GM19238 (cell line): Measurements from ENCODE around the gene KNG1.
"Not testable (repeated sequence)": the region's sequence is repeated elsewhere in the genome, so short reads cannot be mapped to it uniquely, and the experiment has no call there.

Source experiments
- DNase-seq: peaks from one replicate; pipeline ENCODE4 v3.0.0; 2011; ENCODE audit warnings: low spot score; ENCODE audit not compliant: insufficient read length

KNG1 gene

DNA sequence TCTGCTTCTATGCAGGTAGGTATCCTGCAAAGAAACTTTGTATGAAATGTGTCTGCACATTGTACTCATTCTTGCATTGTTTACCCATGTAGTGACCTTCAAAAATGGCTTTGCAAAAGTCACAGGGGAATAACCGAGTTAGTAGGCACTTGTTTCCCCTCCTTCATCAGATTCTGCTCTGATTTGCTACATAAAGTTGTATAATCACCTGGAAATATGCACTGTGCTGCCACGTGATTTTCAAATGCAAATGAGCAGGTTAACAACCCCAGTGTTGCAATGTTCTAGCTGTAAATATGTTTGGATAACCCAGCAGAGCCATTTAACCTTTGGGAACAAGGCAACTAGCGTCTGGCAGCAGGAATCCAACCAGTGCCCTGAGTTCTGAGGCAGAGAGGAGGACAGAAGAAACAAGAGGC lies at the start of gene KNG1:
KNG1 (plus strand) TSS at position 321 of the 419 bp plus-strand sequence. CDS start 184 bp downstream, outside the sequence.
- DNase-seq = no peak

DNA sequence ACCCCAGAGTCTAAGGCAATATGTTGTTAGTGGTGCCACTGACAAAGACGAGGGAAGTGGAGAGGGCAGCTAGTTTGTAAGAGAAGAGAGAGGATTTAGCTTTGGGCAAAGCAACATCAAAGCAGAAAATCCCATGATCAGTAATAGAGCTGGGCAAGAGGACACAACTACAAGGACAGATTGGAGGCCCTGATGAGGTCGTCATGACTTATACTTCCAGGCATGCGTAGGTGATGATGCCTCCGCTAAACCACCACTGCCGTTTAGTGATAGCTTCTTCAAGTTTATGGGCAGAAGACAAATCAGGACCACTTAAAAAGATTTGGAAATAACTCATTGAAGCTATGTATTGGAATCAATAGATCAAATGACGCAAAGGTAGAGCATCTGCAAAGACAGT lies 48.7 kb upstream of the KNG1 start:
- no peak for DNase-seq

DNA sequence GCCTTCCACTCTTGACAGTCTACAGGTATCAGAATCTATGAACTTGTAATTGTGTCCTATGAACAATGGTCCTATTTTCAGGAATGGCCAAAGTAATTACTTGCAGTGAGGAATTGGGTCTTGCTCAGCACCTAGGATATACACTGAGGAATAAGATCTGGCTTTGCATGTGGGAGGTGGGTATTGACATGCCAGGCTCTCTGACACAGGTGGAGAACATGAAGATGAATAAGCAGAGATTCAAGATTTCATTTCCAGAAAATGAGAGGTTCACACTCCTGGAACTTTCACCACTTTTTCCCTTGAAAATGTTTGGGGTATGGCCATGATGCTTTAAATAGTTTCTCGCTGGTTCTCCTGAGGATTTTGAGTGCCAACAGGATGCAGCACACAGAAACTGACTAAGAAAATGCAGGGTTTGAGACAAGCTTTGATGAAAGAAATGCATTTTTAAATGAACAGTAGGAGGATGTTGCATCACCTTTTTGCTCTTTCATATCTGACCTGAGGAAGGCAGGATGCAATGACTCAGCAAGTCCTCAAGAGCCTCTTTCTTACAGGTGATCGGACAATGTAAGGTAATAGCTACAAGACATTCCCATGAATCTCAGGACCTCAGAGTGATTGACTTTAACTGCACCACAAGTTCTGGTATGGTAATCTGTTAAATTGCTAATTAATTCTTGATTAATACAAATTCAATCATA lies 47.6 kb upstream of the KNG1 start:
- DNase-seq = no peak

DNA sequence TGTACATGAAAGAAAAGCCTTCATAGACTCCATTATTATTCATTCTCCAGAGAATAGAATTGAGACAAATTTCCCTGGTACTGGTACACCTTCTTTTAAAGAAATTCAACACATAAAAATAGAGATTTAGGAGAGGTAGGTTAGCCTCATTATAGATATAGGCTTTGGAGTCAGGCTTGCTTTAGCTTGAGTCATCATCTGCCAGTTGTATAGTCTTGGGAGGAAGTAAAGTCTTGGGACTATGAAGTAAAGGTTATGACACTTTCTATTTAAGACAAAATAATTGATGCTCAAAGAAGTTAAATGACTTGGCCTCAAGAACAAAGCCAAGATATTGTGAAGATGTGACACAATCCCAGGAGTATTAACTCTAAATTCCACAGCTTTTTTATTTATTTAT lies 47.0 kb upstream of the KNG1 start:
- no peak for DNase-seq

- no peak for DNase-seq
Observed at GRCh38 chr3:186671051-186671450, 46.1 kb upstream of the KNG1 start.

DNA sequence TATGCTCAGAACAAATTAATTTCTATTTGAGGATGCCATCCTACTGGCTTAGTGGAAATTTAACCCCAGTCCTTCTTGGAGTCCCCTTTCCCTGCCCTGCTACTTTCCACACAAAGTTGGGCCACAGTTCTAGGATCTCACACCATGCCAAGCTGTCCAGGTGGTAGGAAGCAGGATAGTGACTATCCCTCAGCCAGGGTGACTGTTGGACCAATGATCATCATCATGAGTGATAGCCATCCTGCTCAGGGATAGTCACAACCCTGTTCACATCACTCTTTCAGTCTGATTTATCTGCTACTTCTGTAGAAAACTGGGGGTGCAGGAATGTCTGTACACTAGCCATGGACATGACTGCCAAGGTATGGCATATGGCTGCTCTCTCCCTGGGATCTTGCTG lies 38.6 kb upstream of the KNG1 start:
- no peak for DNase-seq

DNA sequence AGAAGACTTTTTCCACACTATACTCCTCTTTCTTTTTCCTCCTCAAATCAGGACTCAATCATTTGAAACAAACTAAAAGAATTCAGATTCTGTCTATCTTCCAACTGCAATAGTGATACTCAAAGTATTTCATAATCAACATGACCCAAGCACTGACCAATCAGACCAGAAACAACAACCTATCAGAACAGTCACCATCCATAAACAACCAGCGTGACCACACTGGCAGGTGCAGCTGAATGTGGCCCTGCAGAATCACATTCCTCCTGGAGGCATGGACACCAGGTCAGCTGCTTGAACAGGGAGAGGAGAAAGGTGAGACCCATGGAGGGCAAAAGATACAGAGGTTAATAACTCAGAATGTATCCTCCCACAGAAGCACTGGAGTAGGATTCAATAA lies 38.0 kb upstream of the KNG1 start:
- no peak for DNase-seq

- no peak for DNase-seq
Observed at GRCh38 chr3:186680869-186681268, 36.3 kb upstream of the KNG1 start.

DNA sequence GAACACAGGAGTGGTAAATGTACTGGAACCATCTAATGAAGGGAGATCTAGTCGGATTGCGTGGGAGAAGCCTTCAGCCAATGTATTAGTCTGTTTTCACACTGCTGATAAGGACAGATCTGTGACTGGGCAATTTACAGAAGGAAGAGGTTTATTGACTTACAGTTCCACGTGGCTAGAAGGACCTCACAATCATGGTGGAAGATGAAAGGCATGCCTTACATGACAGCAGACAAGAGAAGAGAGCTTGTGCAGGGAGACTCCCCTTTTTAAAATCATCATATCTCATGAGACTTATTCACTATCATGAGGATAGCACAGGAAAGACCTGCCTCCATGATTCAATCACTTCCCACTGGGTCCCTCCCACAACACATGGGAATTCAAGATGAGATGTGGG lies 34.3 kb upstream of the KNG1 start:
- no peak for DNase-seq

- no peak for DNase-seq
Observed at GRCh38 chr3:186683979-186684378, 33.2 kb upstream of the KNG1 start.

GRCh38 chr3:186686475-186686874 lies 30.7 kb upstream of the KNG1 start:
- DNase-seq = not testable (repeated sequence)

- no peak for DNase-seq
Observed at GRCh38 chr3:186687120-186687651, 30.0 kb upstream of the KNG1 start.

DNA sequence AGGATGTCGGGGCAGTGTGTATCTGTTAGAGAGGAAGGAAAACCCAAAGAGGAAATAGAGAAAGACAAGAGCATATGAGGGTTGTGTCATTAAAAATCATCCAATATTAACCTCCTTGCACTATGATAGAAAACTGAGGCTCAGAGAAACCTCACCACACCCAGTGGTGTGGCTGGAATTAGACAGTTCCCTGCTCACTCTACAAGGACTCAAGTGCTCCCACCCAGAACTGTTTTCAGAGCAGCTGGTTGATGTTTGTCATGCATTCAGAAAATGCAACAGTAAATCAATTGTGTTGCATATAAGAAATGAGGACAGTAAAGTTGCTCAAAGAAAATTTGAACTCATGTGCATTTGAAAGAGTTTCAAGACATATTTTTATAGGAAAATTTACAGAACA lies 26.9 kb upstream of the KNG1 start:
- DNase-seq = not testable (repeated sequence)

- DNase-seq = no peak
Observed at GRCh38 chr3:186691676-186692075, 25.5 kb upstream of the KNG1 start.

- no peak for DNase-seq
Observed at GRCh38 chr3:186693843-186694242, 23.3 kb upstream of the KNG1 start.

DNA sequence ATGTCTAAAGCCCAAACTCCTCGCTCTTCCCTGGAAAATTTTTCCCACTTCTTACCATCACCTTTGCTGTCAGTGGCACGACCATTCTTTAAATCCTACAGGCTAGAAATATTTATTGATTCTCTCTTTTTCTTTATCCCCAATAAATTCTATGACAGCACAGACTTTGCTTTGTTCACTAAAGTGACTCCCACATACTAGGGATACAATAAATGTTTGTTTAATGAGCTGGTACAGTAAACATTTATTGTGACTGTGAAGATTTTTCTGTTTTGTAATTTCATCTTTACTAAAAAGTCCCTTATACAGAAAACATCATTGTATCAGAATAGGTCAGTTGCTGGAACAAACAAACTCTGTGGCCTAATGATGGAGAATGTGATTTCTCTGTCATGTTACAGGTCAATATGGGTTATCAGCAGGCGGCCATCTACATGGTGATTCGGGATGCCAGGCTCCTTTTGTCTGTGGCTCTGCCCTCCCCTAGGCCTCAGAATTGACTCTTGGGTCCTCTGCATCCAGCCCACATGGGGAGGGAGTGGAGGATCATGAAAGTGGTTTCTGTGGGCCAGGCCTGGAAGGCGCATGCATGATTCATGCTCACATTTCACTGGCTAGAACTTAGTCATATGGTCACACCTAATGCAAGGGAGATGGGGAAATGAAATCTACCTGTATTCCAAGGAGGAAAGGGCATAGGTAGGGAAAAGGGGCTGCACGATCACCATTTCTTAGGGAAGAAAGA lies 22.7 kb upstream of the KNG1 start:
- no peak for DNase-seq

DNA sequence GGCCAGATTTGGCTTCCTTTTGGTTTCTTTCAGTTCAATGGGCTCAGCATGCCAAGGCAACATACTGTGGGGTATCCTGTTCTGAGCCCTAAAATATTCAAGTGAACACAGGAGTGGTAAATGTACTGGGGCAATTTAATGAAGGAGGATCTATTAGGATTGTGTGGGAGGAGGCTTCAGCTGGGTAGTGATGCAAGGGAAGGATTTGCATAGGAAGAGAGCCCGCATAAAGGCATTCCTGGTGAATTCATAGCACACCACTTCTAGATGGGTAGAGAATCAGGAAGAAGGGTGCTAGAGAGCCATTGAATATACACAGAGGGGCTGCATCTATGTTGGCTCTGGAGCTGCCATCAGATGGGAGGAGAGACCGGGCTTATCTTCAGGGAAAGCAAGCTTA lies 20.6 kb upstream of the KNG1 start:
- DNase-seq = no peak

DNA sequence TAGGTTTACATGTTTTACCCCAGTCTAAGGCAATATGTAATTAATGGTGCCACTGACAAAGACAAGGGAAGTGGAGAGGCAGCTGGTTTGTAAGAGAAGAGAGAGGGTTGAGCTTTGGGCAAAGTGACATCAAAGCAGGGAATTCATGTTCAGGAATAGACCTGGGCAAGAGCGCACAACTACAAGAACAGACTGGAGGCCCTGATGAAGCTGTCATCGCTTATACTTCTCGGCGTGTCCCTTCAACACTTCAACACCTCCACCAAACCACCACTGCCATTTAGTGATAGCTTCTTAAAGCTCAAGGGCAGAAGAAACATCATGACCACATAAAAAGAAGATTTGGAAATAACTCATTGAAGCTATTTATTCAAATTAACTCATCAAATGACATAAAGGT lies 19.6 kb upstream of the KNG1 start:
- no peak for DNase-seq

- DNase-seq = no peak
Observed at GRCh38 chr3:186700267-186700666, 16.9 kb upstream of the KNG1 start.

DNA sequence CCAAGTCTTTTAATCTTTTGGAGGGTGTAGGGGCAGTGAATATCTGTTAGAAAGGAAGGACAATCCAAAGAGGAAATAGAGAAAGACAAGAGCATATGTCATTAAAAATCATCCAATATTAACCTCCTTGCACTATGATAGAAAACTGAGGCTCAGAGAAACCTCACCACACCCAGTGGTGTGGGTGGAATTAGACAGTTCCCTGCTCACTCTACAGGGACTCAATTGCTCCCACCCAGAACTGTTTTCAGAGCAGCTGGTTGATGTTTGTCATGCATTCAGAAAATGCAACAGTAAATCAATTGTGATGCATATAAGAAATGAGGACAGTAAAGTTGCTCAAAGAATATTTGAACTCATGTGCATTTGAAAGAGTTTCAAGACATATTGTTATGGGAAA lies 14.7 kb upstream of the KNG1 start:
- DNase-seq = not testable (repeated sequence)

- DNase-seq = no peak
Observed at GRCh38 chr3:186705882-186706780, 11.0 kb upstream of the KNG1 start.
